ENCODE data around the gene PPP3CB. TPM values are rescaled to one million over a fixed set of nuclear protein-coding genes. Genes with fewer than 3 reads are reported as not detected.

Gene PPP3CB
- total RNA-seq, 1 donor from 2014 or later = 29.2 TPM

- Mint-ChIP-seq H3K4me3 (ENCODE audit: unreplicated experiment) (no peak overlapping the region), H3K27ac (ENCODE audit: unreplicated experiment) (no peak overlapping the region), H3K36me3 (ENCODE audit: low read depth, unreplicated experiment) (peaks cover 34% of the 10 kb centered on the region), H3K9me3 (ENCODE audit: unreplicated experiment) (no peaks in the 10 kb centered on the region), H3K4me1 (ENCODE audit: low read depth, unreplicated experiment) (no peaks in the 10 kb centered on the region), H3K27me3 (ENCODE audit: low read depth, unreplicated experiment) (no peaks in the 10 kb centered on the region)
- Histone ChIP-seq H4K20me1 (ENCODE audit: insufficient read depth, low read length) (no peaks in the 10 kb centered on the region), H3K9me3 (ENCODE audit: insufficient read depth, low read depth, low read length) (no peaks in the 10 kb centered on the region), H3K27ac (ENCODE audit: low read depth, low read length) (no peak overlapping the region), H2AFZ (ENCODE audit: low read depth, low read length) (no peak overlapping the region), H3K4me1 (ENCODE audit: insufficient read depth, low read length) (peaks cover 4% of the 10 kb centered on the region), H3K4me3 (ENCODE audit: insufficient read depth, low read depth, low read length) (no peak overlapping the region), H3K36me3 (ENCODE audit: insufficient read depth, low read length) (peaks cover 42% of the 10 kb centered on the region), H3K27me3 (ENCODE audit: insufficient read depth, low read length) (no peaks in the 10 kb centered on the region), H3K79me2 (ENCODE audit: insufficient read depth, low read length) (no peaks in the 10 kb centered on the region), H3K9ac (ENCODE audit: low read length) (no peak overlapping the region), H3K4me2 (ENCODE audit: low read length) (no peak overlapping the region)
- FAIRE-seq (no peak), DNase-seq (ENCODE audit: low read depth) (no peak)
- no peak for TF ChIP-seq EZH2 (IDR thresholded peaks at IDR 0.05; ENCODE audit: insufficient read depth, low read length)
- TF ChIP-seq CTCF (IDR thresholded peaks at IDR 0.05; ENCODE audit: insufficient read depth, low read depth, low read length) = no peak
Measured at GRCh38 chr10:73423309-73423708, 72.5 kb downstream of the PPP3CB start.

GRCh38 chr10:73416571-73416970 lies 79.3 kb downstream of the PPP3CB start:
- Mint-ChIP-seq H3K36me3 (ENCODE audit: low read depth, unreplicated experiment) (peaks cover 1% of the 10 kb centered on the region), H3K4me1 (ENCODE audit: low read depth, unreplicated experiment) (peaks cover 3% of the 10 kb centered on the region), H3K27ac (ENCODE audit: unreplicated experiment) (no peak overlapping the region), H3K4me3 (ENCODE audit: unreplicated experiment) (no peak overlapping the region), H3K9me3 (ENCODE audit: unreplicated experiment) (no peaks in the 10 kb centered on the region), H3K27me3 (ENCODE audit: low read depth, unreplicated experiment) (no peaks in the 10 kb centered on the region)
- no peak for TF ChIP-seq EZH2 (IDR thresholded peaks at IDR 0.05; ENCODE audit: insufficient read depth, low read length)
- no peak for TF ChIP-seq CTCF (IDR thresholded peaks at IDR 0.05; ENCODE audit: insufficient read depth, low read depth, low read length)
- no peaks in the 10 kb centered on the region for H3K9me3 ChIP-seq (ENCODE audit: insufficient read depth, low read depth, low read length)
- peaks cover 20% of the 10 kb centered on the region for H3K79me2 ChIP-seq (ENCODE audit: insufficient read depth, low read length)
- DNase-seq (ENCODE audit: low read depth) = no peak
- no peak overlapping the region for H3K27ac ChIP-seq (ENCODE audit: low read depth, low read length)
- no peak overlapping the region for H3K4me2 ChIP-seq (ENCODE audit: low read length)
- peaks cover 3% of the 10 kb centered on the region for H3K36me3 ChIP-seq (ENCODE audit: insufficient read depth, low read length)
- no peaks in the 10 kb centered on the region for H3K27me3 ChIP-seq (ENCODE audit: insufficient read depth, low read length)
- FAIRE-seq = no peak
- H3K9ac ChIP-seq (ENCODE audit: low read length) = no peak overlapping the region
- no peak overlapping the region for H3K4me3 ChIP-seq (ENCODE audit: insufficient read depth, low read depth, low read length)
- H3K4me1 ChIP-seq (ENCODE audit: insufficient read depth, low read length) = peaks cover 11% of the 10 kb centered on the region
- no peaks in the 10 kb centered on the region for H4K20me1 ChIP-seq (ENCODE audit: insufficient read depth, low read length)
- H2AFZ ChIP-seq (ENCODE audit: low read depth, low read length) = no peak overlapping the region

GRCh38 chr10:73414230-73414945 lies 81.4 kb downstream of the PPP3CB start:
- H3K36me3 Mint-ChIP-seq (ENCODE audit: low read depth, unreplicated experiment) = no peaks in the 10 kb centered on the region
- no peak overlapping the region for H3K27ac Mint-ChIP-seq (ENCODE audit: unreplicated experiment)
- Histone ChIP-seq H2AFZ (ENCODE audit: low read depth, low read length) (peak overlapping the region; percentile 61), H4K20me1 (ENCODE audit: insufficient read depth, low read length) (peaks cover 19% of the 10 kb centered on the region), H3K27ac (ENCODE audit: low read depth, low read length) (no peak overlapping the region), H3K9ac (ENCODE audit: low read length) (peak overlapping the region; percentile 97), H3K4me3 (ENCODE audit: insufficient read depth, low read depth, low read length) (peak overlapping the region; percentile 85), H3K4me1 (ENCODE audit: insufficient read depth, low read length) (peaks cover 8% of the 10 kb centered on the region), H3K9me3 (ENCODE audit: insufficient read depth, low read depth, low read length) (no peaks in the 10 kb centered on the region), H3K4me2 (ENCODE audit: low read length) (peak overlapping the region; percentile 86), H3K27me3 (ENCODE audit: insufficient read depth, low read length) (no peaks in the 10 kb centered on the region), H3K79me2 (ENCODE audit: insufficient read depth, low read length) (peaks cover 41% of the 10 kb centered on the region), H3K36me3 (ENCODE audit: insufficient read depth, low read length) (no peaks in the 10 kb centered on the region)
- H3K27me3 Mint-ChIP-seq (ENCODE audit: low read depth, unreplicated experiment) = no peaks in the 10 kb centered on the region
- H3K4me1 Mint-ChIP-seq (ENCODE audit: low read depth, unreplicated experiment) = peaks cover 3% of the 10 kb centered on the region
- no peaks in the 10 kb centered on the region for H3K9me3 Mint-ChIP-seq (ENCODE audit: unreplicated experiment)
- DNase-seq (ENCODE audit: low read depth) = no peak
- no peak for FAIRE-seq
- H3K4me3 Mint-ChIP-seq (ENCODE audit: unreplicated experiment) = peak overlapping the region; percentile 85
- TF ChIP-seq EZH2 (IDR thresholded peaks at IDR 0.05; ENCODE audit: insufficient read depth, low read length) (no peak), CTCF (IDR thresholded peaks at IDR 0.05; ENCODE audit: insufficient read depth, low read depth, low read length) (no peak)
